HEK293 (cell line): ENCODE data around the gene RDH5.

Source experiments
- CTCF ChIA-PET: fragments of 350-600 bp; formaldehyde crosslinking; extraction: SDS; loops from one replicate; lab custom pipeline; 2021; ENCODE audit warnings: antibody characterized with exemption; lab: Yijun Ruan, JAX
- POLR2A ChIA-PET: fragments of 300-600 bp; formaldehyde crosslinking; extraction: SDS; loops from one replicate; lab custom pipeline; 2020; ENCODE audit warnings: antibody characterized with exemption, inconsistent platforms; lab: Yijun Ruan, JAX
- H3K27ac ChIP-seq: fragments of 200-500 bp; sonication (Bioruptor generic); 2 replicates; pipeline ENCODE4 v1.5.1; 2014; ENCODE audit warnings: low read depth, low read length, control low read depth, inconsistent platforms; ENCODE audit errors: extremely low read depth
- H3K36me3 ChIP-seq, 2 experiments: fragments of 200-500 bp in 1 of 2; sonication (Bioruptor generic) in 1 of 2; 1 replicate in 1 of 2; 2 replicates in 1 of 2; pipeline ENCODE4 v1.5.1; 2014 to 2017; ENCODE audit warnings: inconsistent platforms in 2 of 2, low read length in 2 of 2; ENCODE audit not compliant: control insufficient read depth in 2 of 2, insufficient read depth in 1 of 2
- H3K4me1 ChIP-seq: fragments of 200-500 bp; sonication (Bioruptor generic); 2 replicates; pipeline ENCODE4 v1.5.1; 2014; ENCODE audit warnings: mild to moderate bottlenecking, low read length, inconsistent platforms; ENCODE audit not compliant: control insufficient read depth, insufficient read depth
- H3K4me3 ChIP-seq: 2 replicates; pipeline ENCODE4 v1.5.1; 2011; ENCODE audit warnings: low read depth, mild to moderate bottlenecking, control low read depth, low read length, moderate library complexity
- H3K9me3 ChIP-seq: fragments of 200-500 bp; sonication (Bioruptor generic); 2 replicates; pipeline ENCODE4 v1.5.1; 2014; ENCODE audit warnings: low read depth, low read length, inconsistent platforms; ENCODE audit not compliant: control insufficient read depth, insufficient read depth
- BCL11B ChIP-seq: fragments of 450-650 bp; formaldehyde crosslinking; IDR thresholded peaks from 2 replicates; pipeline ENCODE4 v1.5.1; 2016; ENCODE audit warnings: low read depth, missing biosample characterization, missing genetic modification characterization
- GLI2 ChIP-seq: fragments of 450-650 bp; formaldehyde crosslinking; IDR thresholded peaks from 2 replicates; pipeline ENCODE4; 2017; ENCODE audit warnings: missing biosample characterization, missing genetic modification characterization, low read depth, borderline replicate concordance
- KLF10 ChIP-seq: fragments of 450-650 bp; IDR thresholded peaks from 2 replicates; pipeline ENCODE4 v1.5.1; 2018; ENCODE audit warnings: missing biosample characterization, mild to moderate bottlenecking, missing genetic modification characterization
- PRDM1 ChIP-seq: fragments of 450-650 bp; formaldehyde crosslinking; IDR thresholded peaks from 2 replicates; pipeline ENCODE4; 2016; ENCODE audit warnings: missing biosample characterization, missing genetic modification characterization
- WT1 ChIP-seq: fragments of 450-650 bp; formaldehyde crosslinking; IDR thresholded peaks from 2 replicates; pipeline ENCODE4 v1.5.1; 2016; ENCODE audit warnings: missing biosample characterization, missing genetic modification characterization
- YY1 ChIP-seq: fragments of 450-650 bp; formaldehyde crosslinking; IDR thresholded peaks from 2 replicates; pipeline ENCODE4 v1.5.1; 2018; ENCODE audit warnings: missing biosample characterization, missing genetic modification characterization
- ZEB2 ChIP-seq: fragments of 450-650 bp; formaldehyde crosslinking; IDR thresholded peaks from 2 replicates; pipeline ENCODE4 v1.5.1; 2016; ENCODE audit warnings: missing biosample characterization, missing genetic modification characterization
- ZFP41 ChIP-seq: fragments of 450-650 bp; formaldehyde crosslinking; IDR thresholded peaks from 2 replicates; pipeline ENCODE4 v1.5.1; 2016; ENCODE audit warnings: missing biosample characterization, missing genetic modification characterization, borderline replicate concordance
- ZNF214 ChIP-seq: fragments of 450-650 bp; formaldehyde crosslinking; IDR thresholded peaks from 2 replicates; pipeline ENCODE4 v1.5.1; 2017; ENCODE audit warnings: missing biosample characterization, mild to moderate bottlenecking, missing genetic modification characterization, borderline replicate concordance
- ZNF302 ChIP-seq: fragments of 450-650 bp; formaldehyde crosslinking; IDR thresholded peaks from 2 replicates; pipeline ENCODE4 v1.5.1; 2016; ENCODE audit warnings: missing biosample characterization, missing genetic modification characterization, low read depth
- ZNF426 ChIP-seq: fragments of 450-650 bp; formaldehyde crosslinking; IDR thresholded peaks from 2 replicates; pipeline ENCODE4 v1.5.1; 2017; ENCODE audit warnings: missing biosample characterization, missing genetic modification characterization, mild to moderate bottlenecking, inconsistent platforms, moderate library complexity
- ZNF596 ChIP-seq: fragments of 450-650 bp; IDR thresholded peaks from 2 replicates; pipeline ENCODE4 v1.5.0; 2018; ENCODE audit warnings: missing biosample characterization, mild to moderate bottlenecking, missing genetic modification characterization, moderate library complexity
- ZNF629 ChIP-seq: fragments of 450-650 bp; formaldehyde crosslinking; IDR thresholded peaks from 2 replicates; pipeline ENCODE4 v1.5.1; 2017; ENCODE audit warnings: missing biosample characterization, missing genetic modification characterization
- ZNF830 ChIP-seq: fragments of 450-650 bp; IDR thresholded peaks from 2 replicates; pipeline ENCODE4 v1.5.0; 2018; ENCODE audit warnings: missing biosample characterization, missing genetic modification characterization, low read depth, mild to moderate bottlenecking, moderate library complexity
- ZSCAN30 ChIP-seq: fragments of 450-650 bp; IDR thresholded peaks from 2 replicates; pipeline ENCODE4 v1.5.1; 2018; ENCODE audit warnings: missing biosample characterization, mild to moderate bottlenecking, missing genetic modification characterization, moderate library complexity
- TF ChIP-seq, protein P1 (sequence below): fragments of 450-650 bp; formaldehyde crosslinking; IDR thresholded peaks from 2 replicates; pipeline ENCODE4 v1.5.1; 2017; ENCODE audit warnings: missing biosample characterization, missing genetic modification characterization
- TF ChIP-seq, protein P2 (sequence below): fragments of 450-650 bp; formaldehyde crosslinking; IDR thresholded peaks from 2 replicates; pipeline ENCODE4 v1.5.1; 2016; ENCODE audit warnings: missing biosample characterization, missing genetic modification characterization
- TF ChIP-seq, protein P3 (sequence below): fragments of 450-650 bp; formaldehyde crosslinking; IDR thresholded peaks from 2 replicates; pipeline ENCODE4 v1.5.1; 2016; ENCODE audit warnings: missing biosample characterization, missing genetic modification characterization
- TF ChIP-seq, protein P4 (sequence below): fragments of 450-650 bp; formaldehyde crosslinking; IDR thresholded peaks from 2 replicates; pipeline ENCODE4 v1.5.1; 2016; ENCODE audit warnings: missing biosample characterization, missing genetic modification characterization

RDH5 gene

DNA sequence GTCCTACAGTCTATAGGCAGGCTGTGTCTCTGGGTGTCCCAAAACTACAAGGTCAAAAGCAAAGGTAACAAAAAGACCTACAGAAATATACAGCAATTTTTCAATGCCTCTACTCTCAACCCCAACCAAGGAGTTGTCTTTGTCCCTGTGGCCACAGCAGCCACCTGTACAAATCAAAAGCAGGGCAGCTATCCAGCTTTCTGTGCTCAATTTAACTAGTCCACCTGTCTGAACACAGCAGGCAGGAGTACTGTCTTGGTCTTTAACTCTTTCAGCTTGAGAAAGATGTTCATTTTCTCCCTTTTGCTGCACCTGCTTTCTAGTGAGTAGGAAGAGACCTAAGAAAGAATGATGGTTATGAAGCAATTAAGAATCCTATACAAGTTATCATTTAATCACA, 42.5 kb downstream of the RDH5 start:
- POLR2A ChIA-PET, result no interaction called here
- H3K36me3 ChIP-seq, result peaks cover 51 to 73% of the 10 kb centered on the region in 2 experiments
- CTCF ChIA-PET, result interaction anchor here (1.5 kb wide), 1 partner anchor 34 kb away, joined by 7 read pairs; no protein-coding TSS in a partner anchor

DNA sequence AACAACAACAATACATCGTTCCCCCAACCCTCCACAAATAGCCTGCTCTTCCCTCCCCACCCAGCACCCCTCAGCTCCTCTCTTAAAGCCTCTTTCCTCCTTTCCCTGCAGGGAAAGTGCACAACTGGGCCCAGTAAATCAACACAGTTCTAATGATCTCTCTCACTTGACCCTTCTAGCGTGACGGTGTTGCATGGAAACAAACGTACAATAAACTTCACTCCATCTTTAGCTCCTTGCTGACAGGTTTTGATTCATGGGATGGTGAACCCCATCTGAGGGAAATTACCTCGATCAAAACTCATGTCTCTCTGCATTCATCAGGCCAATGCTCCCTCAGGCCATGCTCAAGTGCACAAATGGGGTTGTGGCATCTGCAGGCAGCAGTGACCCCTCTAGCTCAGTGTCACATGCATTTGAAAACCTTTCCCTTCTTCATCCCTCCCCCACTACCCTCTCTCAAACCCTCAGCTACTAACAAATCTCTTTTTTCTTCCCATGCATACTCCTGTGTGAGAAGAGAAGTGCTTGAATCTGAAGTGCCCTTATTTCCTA, 45.6 kb downstream of the RDH5 start:
- Histone ChIP-seq H3K4me3 (no peak overlapping the region), H3K36me3 (peaks cover 29 to 57% of the 10 kb centered on the region in 2 experiments), H3K27ac (no peak overlapping the region), H3K4me1 (no peaks in the 10 kb centered on the region), H3K9me3 (no peaks in the 10 kb centered on the region)
- CTCF ChIA-PET, result interaction anchor here (1.0 kb wide), 1 partner anchor 9 kb away, joined by 3 read pairs; no protein-coding TSS in a partner anchor
- TF ChIP-seq ZNF426 (tag by site-specific recombination) (no peak), PRDM1 (tag by site-specific recombination) (peak; percentile 42; the same call in 1 of the 2 replicates), ZNF302 (no peak), ZEB2 (tag by site-specific recombination) (no peak)
- TF ChIP-seq, protein P1, sequence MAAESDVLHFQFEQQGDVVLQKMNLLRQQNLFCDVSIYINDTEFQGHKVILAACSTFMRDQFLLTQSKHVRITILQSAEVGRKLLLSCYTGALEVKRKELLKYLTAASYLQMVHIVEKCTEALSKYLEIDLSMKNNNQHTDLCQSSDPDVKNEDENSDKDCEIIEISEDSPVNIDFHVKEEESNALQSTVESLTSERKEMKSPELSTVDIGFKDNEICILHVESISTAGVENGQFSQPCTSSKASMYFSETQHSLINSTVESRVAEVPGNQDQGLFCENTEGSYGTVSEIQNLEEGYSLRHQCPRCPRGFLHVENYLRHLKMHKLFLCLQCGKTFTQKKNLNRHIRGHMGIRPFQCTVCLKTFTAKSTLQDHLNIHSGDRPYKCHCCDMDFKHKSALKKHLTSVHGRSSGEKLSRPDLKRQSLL (tag by site-specific recombination), result no peak
- TF ChIP-seq, protein P2, sequence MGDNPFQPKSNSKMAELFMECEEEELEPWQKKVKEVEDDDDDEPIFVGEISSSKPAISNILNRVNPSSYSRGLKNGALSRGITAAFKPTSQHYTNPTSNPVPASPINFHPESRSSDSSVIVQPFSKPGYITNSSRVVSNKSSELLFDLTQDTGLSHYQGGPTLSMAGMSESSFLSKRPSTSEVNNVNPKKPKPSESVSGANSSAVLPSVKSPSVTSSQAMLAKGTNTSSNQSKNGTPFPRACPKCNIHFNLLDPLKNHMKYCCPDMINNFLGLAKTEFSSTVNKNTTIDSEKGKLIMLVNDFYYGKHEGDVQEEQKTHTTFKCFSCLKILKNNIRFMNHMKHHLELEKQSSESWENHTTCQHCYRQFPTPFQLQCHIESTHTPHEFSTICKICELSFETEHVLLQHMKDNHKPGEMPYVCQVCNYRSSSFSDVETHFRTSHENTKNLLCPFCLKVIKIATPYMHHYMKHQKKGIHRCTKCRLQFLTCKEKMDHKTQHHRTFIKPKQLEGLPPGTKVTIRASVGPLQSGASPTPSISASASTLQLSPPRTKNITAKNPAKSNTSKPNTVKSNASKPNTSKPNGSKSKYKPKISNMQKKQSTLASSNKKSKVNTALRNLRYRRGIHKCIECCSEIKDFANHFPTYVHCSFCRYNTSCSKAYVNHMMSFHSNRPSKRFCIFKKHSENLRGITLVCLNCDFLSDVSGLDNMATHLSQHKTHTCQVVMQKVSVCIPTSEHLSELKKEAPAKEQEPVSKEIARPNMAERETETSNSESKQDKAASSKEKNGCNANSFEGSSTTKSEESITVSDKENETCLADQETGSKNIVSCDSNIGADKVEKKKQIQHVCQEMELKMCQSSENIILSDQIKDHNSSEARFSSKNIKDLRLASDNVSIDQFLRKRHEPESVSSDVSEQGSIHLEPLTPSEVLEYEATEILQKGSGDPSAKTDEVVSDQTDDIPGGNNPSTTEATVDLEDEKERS (tag by site-specific recombination), result no peak
- POLR2A ChIA-PET, result interaction anchor here (0.5 kb wide), 1 partner anchor 42 kb away, joined by 3 read pairs; no protein-coding TSS in a partner anchor

More for the DNA sequence above, 42.5 kb downstream of the RDH5 start:
- no peak overlapping the region for H3K4me3 ChIP-seq
- H3K27ac ChIP-seq, result no peak overlapping the region
- H3K4me1 ChIP-seq, result no peaks in the 10 kb centered on the region
- H3K9me3 ChIP-seq, result no peaks in the 10 kb centered on the region
- no peak for TF ChIP-seq KLF10 (tag by site-specific recombination)
- TF ChIP-seq ZSCAN30 (tag by site-specific recombination), result no peak
- no peak for TF ChIP-seq ZNF629 (tag by site-specific recombination)
- TF ChIP-seq ZNF830, result no peak
- TF ChIP-seq BCL11B, result no peak
- no peak for TF ChIP-seq WT1 (tag by site-specific recombination)
- no peak for TF ChIP-seq GLI2
- no peak for TF ChIP-seq ZNF596 (tag by site-specific recombination)
- TF ChIP-seq, protein P3, sequence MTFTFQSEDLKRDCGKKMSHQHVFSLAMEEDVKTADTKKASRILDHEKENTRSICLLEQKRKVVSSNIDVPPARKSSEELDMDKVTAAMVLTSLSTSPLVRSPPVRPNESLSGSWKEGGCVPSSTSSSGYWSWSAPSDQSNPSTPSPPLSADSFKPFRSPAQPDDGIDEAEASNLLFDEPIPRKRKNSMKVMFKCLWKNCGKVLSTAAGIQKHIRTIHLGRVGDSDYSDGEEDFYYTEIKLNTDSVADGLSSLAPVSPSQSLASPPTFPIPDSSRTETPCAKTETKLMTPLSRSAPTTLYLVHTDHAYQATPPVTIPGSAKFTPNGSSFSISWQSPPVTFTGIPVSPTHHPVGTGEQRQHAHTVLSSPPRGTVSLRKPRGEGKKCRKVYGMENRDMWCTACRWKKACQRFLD (tag by site-specific recombination), result no peak
- TF ChIP-seq ZNF214, result no peak
- no peak for TF ChIP-seq ZFP41 (tag by site-specific recombination)
- TF ChIP-seq YY1 (tag by site-specific recombination), result no peak
- TF ChIP-seq, protein P4, sequence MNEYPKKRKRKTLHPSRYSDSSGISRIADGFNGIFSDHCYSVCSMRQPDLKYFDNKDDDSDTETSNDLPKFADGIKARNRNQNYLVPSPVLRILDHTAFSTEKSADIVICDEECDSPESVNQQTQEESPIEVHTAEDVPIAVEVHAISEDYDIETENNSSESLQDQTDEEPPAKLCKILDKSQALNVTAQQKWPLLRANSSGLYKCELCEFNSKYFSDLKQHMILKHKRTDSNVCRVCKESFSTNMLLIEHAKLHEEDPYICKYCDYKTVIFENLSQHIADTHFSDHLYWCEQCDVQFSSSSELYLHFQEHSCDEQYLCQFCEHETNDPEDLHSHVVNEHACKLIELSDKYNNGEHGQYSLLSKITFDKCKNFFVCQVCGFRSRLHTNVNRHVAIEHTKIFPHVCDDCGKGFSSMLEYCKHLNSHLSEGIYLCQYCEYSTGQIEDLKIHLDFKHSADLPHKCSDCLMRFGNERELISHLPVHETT (tag by site-specific recombination), result no peak
